H1 (cell line): ENCODE data around the gene STXBP2. TPM values are rescaled to one million over a fixed set of nuclear protein-coding genes. Genes with fewer than 3 reads are reported as not detected.

Source experiments
- CBX8 ChIP-seq: fragments of 300-800, 300-1000 bp; sonication (generic); IDR thresholded peaks from 2 replicates; pipeline ENCODE4 v1.7.1; 2016; ENCODE audit warnings: low read depth, low read length, borderline replicate concordance
- CHD2 ChIP-seq: IDR thresholded peaks from 2 replicates; pipeline ENCODE4 v1.6.1; 2012; ENCODE audit warnings: low read length, improper control_type of control experiment
- FOSL1 ChIP-seq: IDR thresholded peaks from 2 replicates; pipeline ENCODE4 v1.6.1; 2011; ENCODE audit warnings: mild to moderate bottlenecking, low read depth, low read length, moderate library complexity; ENCODE audit not compliant: insufficient read depth
- GABPA ChIP-seq: IDR thresholded peaks from 2 replicates; pipeline ENCODE4 v1.6.1; 2011; ENCODE audit warnings: mild to moderate bottlenecking, low read length, moderate library complexity, borderline replicate concordance; ENCODE audit not compliant: insufficient read depth
- GTF2F1 ChIP-seq: IDR thresholded peaks from 2 replicates; pipeline ENCODE4 v1.6.1; 2012; ENCODE audit warnings: low read depth, low read length, improper control_type of control experiment, borderline replicate concordance
- KDM5A ChIP-seq: fragments of 200-600 bp; IDR thresholded peaks from 2 replicates; pipeline ENCODE4 v1.7.1; 2012; ENCODE audit warnings: mild to moderate bottlenecking, low read length, inconsistent platforms, mixed read lengths
- PHF8 ChIP-seq: fragments of 200-600 bp; sonication (generic); conservative IDR thresholded peaks from 2 replicates; pipeline ENCODE4 v1.7.1; 2012; ENCODE audit warnings: low read depth, mild to moderate bottlenecking, inconsistent platforms, low read length, moderate library complexity
- SIX5 ChIP-seq: IDR thresholded peaks from 2 replicates; pipeline ENCODE4 v1.6.1; 2011; ENCODE audit warnings: mild to moderate bottlenecking, low read depth, low read length
- polyA plus RNA-seq, 7 experiments: library from polyadenylated mRNA; depleted of rRNA in 3 of 7; stranded (reverse) in 5 of 7; unstranded in 2 of 7; fragments of >200 nt in 5 of 7; fragments of 200-250 nt in 2 of 7; gene quantifications; 1 replicate in 5 of 7; 2 replicates in 1 of 7; 4 replicates in 1 of 7; pipeline versions ENCODE4 v1.2.1 to v1.2.3, GENCODE V29; 2011 to 2013; ENCODE audit warnings: missing spikeins in 2 of 7, mixed read lengths in 2 of 7
- total RNA-seq: library from RNA; stranded (reverse); fragmentation: NEBNext Ultra II Directional; extraction: Animal tissue kit (Norgen Biotek cat#: 25700); gene quantifications from 2 replicates; pipeline ENCODE4 v1.2.1, GENCODE V29; 2021
- TF ChIP-seq, protein P1 (sequence below): fragments of 300-600 bp; sonication (generic); IDR thresholded peaks from 2 replicates; pipeline ENCODE4 v1.7.1; 2012; ENCODE audit warnings: low read length, moderate library complexity, mild to moderate bottlenecking, inconsistent platforms; ENCODE audit not compliant: insufficient replicate concordance
- TF ChIP-seq, protein P2 (sequence below): IDR thresholded peaks from 2 replicates; pipeline ENCODE4 v1.6.1; 2012; ENCODE audit warnings: low read length, inconsistent platforms

STXBP2 gene
- total and polyA plus RNA-seq, 2 of the 8 experiments (the other 6 are each of a cell fraction or from before 2014, with no cell fraction given), result 52.9 to 53.8 TPM

GRCh38 chr19:7624810-7625209 lies 12.1 kb upstream of the STXBP2 start (continued):
- TF ChIP-seq, protein P1, sequence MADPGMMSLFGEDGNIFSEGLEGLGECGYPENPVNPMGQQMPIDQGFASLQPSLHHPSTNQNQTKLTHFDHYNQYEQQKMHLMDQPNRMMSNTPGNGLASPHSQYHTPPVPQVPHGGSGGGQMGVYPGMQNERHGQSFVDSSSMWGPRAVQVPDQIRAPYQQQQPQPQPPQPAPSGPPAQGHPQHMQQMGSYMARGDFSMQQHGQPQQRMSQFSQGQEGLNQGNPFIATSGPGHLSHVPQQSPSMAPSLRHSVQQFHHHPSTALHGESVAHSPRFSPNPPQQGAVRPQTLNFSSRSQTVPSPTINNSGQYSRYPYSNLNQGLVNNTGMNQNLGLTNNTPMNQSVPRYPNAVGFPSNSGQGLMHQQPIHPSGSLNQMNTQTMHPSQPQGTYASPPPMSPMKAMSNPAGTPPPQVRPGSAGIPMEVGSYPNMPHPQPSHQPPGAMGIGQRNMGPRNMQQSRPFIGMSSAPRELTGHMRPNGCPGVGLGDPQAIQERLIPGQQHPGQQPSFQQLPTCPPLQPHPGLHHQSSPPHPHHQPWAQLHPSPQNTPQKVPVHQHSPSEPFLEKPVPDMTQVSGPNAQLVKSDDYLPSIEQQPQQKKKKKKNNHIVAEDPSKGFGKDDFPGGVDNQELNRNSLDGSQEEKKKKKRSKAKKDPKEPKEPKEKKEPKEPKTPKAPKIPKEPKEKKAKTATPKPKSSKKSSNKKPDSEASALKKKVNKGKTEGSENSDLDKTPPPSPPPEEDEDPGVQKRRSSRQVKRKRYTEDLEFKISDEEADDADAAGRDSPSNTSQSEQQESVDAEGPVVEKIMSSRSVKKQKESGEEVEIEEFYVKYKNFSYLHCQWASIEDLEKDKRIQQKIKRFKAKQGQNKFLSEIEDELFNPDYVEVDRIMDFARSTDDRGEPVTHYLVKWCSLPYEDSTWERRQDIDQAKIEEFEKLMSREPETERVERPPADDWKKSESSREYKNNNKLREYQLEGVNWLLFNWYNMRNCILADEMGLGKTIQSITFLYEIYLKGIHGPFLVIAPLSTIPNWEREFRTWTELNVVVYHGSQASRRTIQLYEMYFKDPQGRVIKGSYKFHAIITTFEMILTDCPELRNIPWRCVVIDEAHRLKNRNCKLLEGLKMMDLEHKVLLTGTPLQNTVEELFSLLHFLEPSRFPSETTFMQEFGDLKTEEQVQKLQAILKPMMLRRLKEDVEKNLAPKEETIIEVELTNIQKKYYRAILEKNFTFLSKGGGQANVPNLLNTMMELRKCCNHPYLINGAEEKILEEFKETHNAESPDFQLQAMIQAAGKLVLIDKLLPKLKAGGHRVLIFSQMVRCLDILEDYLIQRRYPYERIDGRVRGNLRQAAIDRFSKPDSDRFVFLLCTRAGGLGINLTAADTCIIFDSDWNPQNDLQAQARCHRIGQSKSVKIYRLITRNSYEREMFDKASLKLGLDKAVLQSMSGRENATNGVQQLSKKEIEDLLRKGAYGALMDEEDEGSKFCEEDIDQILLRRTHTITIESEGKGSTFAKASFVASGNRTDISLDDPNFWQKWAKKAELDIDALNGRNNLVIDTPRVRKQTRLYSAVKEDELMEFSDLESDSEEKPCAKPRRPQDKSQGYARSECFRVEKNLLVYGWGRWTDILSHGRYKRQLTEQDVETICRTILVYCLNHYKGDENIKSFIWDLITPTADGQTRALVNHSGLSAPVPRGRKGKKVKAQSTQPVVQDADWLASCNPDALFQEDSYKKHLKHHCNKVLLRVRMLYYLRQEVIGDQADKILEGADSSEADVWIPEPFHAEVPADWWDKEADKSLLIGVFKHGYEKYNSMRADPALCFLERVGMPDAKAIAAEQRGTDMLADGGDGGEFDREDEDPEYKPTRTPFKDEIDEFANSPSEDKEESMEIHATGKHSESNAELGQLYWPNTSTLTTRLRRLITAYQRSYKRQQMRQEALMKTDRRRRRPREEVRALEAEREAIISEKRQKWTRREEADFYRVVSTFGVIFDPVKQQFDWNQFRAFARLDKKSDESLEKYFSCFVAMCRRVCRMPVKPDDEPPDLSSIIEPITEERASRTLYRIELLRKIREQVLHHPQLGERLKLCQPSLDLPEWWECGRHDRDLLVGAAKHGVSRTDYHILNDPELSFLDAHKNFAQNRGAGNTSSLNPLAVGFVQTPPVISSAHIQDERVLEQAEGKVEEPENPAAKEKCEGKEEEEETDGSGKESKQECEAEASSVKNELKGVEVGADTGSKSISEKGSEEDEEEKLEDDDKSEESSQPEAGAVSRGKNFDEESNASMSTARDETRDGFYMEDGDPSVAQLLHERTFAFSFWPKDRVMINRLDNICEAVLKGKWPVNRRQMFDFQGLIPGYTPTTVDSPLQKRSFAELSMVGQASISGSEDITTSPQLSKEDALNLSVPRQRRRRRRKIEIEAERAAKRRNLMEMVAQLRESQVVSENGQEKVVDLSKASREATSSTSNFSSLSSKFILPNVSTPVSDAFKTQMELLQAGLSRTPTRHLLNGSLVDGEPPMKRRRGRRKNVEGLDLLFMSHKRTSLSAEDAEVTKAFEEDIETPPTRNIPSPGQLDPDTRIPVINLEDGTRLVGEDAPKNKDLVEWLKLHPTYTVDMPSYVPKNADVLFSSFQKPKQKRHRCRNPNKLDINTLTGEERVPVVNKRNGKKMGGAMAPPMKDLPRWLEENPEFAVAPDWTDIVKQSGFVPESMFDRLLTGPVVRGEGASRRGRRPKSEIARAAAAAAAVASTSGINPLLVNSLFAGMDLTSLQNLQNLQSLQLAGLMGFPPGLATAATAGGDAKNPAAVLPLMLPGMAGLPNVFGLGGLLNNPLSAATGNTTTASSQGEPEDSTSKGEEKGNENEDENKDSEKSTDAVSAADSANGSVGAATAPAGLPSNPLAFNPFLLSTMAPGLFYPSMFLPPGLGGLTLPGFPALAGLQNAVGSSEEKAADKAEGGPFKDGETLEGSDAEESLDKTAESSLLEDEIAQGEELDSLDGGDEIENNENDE, result no peak
- TF ChIP-seq FOSL1 (no peak), SIX5 (no peak), KDM5A (no peak), GTF2F1 (no peak), CBX8 (no peak), PHF8 (no peak), GABPA (no peak), CHD2 (no peak)
- TF ChIP-seq, protein P2, sequence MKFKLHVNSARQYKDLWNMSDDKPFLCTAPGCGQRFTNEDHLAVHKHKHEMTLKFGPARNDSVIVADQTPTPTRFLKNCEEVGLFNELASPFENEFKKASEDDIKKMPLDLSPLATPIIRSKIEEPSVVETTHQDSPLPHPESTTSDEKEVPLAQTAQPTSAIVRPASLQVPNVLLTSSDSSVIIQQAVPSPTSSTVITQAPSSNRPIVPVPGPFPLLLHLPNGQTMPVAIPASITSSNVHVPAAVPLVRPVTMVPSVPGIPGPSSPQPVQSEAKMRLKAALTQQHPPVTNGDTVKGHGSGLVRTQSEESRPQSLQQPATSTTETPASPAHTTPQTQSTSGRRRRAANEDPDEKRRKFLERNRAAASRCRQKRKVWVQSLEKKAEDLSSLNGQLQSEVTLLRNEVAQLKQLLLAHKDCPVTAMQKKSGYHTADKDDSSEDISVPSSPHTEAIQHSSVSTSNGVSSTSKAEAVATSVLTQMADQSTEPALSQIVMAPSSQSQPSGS, result no peak
